HG02943 (cell line): ENCODE data around the gene INAFM2.

ENCODE experiments used
- ATAC-seq: cut with Tn5 transposase; IDR thresholded peaks from one replicate; pipeline ENCODE4 v1.9.1; 2021; ENCODE audit warnings: mild to moderate bottlenecking, low read depth, moderate library complexity; ENCODE audit not compliant: unreplicated experiment

Gene INAFM2

GRCh38 chr15:40323239-40323952 is at the start of gene INAFM2:
TSS of gene INAFM2 (plus strand) at chr15:40323692. CDS start at chr15:40324056, 364 bp downstream.
- peak; percentile 79 for ATAC-seq

- no peak for ATAC-seq
These were observed 48.9 kb upstream of the INAFM2 start for GRCh38 chr15:40274350-40275274.

GRCh38 chr15:40275523-40275922 is 48.0 kb upstream of the INAFM2 start:
- no peak for ATAC-seq

GRCh38 chr15:40275954-40276353 is 47.5 kb upstream of the INAFM2 start:
- no peak for ATAC-seq

GRCh38 chr15:40276927-40277326 is 46.6 kb upstream of the INAFM2 start:
- ATAC-seq, result no peak

GRCh38 chr15:40277471-40277870 is 46.0 kb upstream of the INAFM2 start:
- no peak for ATAC-seq

GRCh38 chr15:40278026-40278425 is 45.5 kb upstream of the INAFM2 start:
- no peak for ATAC-seq

GRCh38 chr15:40279437-40280141 is 43.9 kb upstream of the INAFM2 start:
- no peak for ATAC-seq

GRCh38 chr15:40280260-40281056 is 43.0 kb upstream of the INAFM2 start:
- ATAC-seq, result no peak

- ATAC-seq, result no peak
These were observed 42.3 kb upstream of the INAFM2 start for GRCh38 chr15:40281057-40281800.

GRCh38 chr15:40281801-40282146 is 41.7 kb upstream of the INAFM2 start:
- ATAC-seq, result no peak

GRCh38 chr15:40282147-40282868 is 41.2 kb upstream of the INAFM2 start:
- no peak for ATAC-seq

GRCh38 chr15:40282869-40283614 is 40.5 kb upstream of the INAFM2 start, which contains the start of gene ANKRD63:
TSS of gene ANKRD63 (minus strand) at chr15:40283064. CDS start at chr15:40282586, 478 bp downstream.
- no peak for ATAC-seq

- no peak for ATAC-seq
These were observed 39.7 kb upstream of the INAFM2 start for GRCh38 chr15:40283615-40284300.

GRCh38 chr15:40285151-40285550 is 38.3 kb upstream of the INAFM2 start:
- no peak for ATAC-seq

GRCh38 chr15:40285554-40286011 is 37.9 kb upstream of the INAFM2 start:
- ATAC-seq, result no peak

- no peak for ATAC-seq
These were observed 37.4 kb upstream of the INAFM2 start for GRCh38 chr15:40286061-40286532.
